ENCODE data around the gene KDM1A. TPM values are rescaled to one million over a fixed set of nuclear protein-coding genes. Genes with fewer than 3 reads are reported as not detected.

The KDM1A gene
- total and polyA plus RNA-seq, 8 donors, result 17.1 to 78.9 (median 29.2) TPM

DNA sequence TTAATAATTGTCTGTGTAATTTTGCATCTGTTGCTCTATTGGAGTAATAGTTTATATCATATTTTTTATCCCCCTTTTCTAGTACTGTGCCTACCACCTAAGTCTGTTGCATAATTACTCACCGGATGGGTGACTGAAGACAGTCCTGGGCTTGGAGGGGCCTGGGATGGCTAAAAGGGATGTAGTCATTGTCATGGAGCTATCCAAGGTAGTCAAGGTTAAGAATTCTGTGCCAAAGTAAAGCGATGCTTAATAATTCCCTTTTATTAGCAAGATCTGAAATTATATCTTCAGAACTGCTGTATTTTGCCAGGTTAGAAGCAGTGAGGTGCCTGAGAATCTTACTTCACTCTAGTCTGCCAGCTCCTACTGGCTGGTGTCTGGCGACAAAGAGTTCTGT, 61.6 kb downstream of the KDM1A start:
- Histone ChIP-seq H3K36me3 (peaks cover 58 to 98% (median 96%) of the 10 kb centered on the region in 4 donors), H3K4me3 (no peak overlapping the region), H3K9me3 (no peaks in the 10 kb centered on the region), H3K27ac (no peak overlapping the region), H3K4me1 (peaks cover 0 to 9% (median 4%) of the 10 kb centered on the region in 4 donors), H3K27me3 (no peaks in the 10 kb centered on the region)
- TF ChIP-seq POLR2A (IDR thresholded peaks at IDR 0.05), result no peak
- no peak for TF ChIP-seq EP300 (IDR thresholded peaks at IDR 0.05)
- TF ChIP-seq POLR2AphosphoS5 (IDR thresholded peaks at IDR 0.05), result no peak
- TF ChIP-seq, protein P1, sequence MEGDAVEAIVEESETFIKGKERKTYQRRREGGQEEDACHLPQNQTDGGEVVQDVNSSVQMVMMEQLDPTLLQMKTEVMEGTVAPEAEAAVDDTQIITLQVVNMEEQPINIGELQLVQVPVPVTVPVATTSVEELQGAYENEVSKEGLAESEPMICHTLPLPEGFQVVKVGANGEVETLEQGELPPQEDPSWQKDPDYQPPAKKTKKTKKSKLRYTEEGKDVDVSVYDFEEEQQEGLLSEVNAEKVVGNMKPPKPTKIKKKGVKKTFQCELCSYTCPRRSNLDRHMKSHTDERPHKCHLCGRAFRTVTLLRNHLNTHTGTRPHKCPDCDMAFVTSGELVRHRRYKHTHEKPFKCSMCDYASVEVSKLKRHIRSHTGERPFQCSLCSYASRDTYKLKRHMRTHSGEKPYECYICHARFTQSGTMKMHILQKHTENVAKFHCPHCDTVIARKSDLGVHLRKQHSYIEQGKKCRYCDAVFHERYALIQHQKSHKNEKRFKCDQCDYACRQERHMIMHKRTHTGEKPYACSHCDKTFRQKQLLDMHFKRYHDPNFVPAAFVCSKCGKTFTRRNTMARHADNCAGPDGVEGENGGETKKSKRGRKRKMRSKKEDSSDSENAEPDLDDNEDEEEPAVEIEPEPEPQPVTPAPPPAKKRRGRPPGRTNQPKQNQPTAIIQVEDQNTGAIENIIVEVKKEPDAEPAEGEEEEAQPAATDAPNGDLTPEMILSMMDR (IDR thresholded peaks at IDR 0.05), result no peak
- 87 to 98% (median 96%) methylated on average over 3 of the region's 3 CpGs for WGBS, 5 donors
- intact Hi-C loops (cut with DNase I; ENCODE audit: low total_unique reads), result no loop called here
- no peak for DNase-seq

DNA sequence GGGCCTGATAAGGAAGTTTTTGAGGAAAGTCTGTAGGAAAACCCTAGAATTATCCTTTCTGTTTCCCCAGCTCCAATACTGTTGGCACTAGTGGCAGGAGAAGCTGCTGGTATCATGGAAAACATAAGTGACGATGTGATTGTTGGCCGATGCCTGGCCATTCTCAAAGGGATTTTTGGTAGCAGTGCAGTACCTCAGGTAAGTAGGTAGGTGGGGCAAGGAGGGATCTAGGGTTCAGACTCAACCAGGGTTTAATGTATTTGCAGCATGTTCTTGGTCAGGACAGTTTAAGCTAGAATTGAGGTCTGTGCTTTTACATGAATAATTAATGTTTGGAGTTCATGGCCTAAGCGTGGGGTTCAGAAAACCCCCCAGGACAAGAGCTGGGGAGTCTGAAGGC, 62.1 kb downstream of the KDM1A start:
- H3K27me3 ChIP-seq, result no peaks in the 10 kb centered on the region
- DNase-seq, result no peak
- peaks cover 0 to 9% (median 4%) of the 10 kb centered on the region in 4 donors for H3K4me1 ChIP-seq
- no peak overlapping the region for H3K27ac ChIP-seq
- TF ChIP-seq EP300 (IDR thresholded peaks at IDR 0.05) (no peak), POLR2A (IDR thresholded peaks at IDR 0.05) (no peak), POLR2AphosphoS5 (IDR thresholded peaks at IDR 0.05) (no peak)
- TF ChIP-seq, protein P1 (IDR thresholded peaks at IDR 0.05), result peak in 1 of 7 experiments; percentile 6
- peaks cover 58 to 100% (median 99%) of the 10 kb centered on the region in 4 donors for H3K36me3 ChIP-seq
- H3K4me3 ChIP-seq, result no peak overlapping the region
- intact Hi-C loops (cut with DNase I; ENCODE audit: low total_unique reads), result no loop called here
- WGBS, 5 donors, result 83 to 89% (median 86%) methylated on average over 3 of the region's 3 CpGs
- H3K9me3 ChIP-seq, result no peaks in the 10 kb centered on the region

DNA sequence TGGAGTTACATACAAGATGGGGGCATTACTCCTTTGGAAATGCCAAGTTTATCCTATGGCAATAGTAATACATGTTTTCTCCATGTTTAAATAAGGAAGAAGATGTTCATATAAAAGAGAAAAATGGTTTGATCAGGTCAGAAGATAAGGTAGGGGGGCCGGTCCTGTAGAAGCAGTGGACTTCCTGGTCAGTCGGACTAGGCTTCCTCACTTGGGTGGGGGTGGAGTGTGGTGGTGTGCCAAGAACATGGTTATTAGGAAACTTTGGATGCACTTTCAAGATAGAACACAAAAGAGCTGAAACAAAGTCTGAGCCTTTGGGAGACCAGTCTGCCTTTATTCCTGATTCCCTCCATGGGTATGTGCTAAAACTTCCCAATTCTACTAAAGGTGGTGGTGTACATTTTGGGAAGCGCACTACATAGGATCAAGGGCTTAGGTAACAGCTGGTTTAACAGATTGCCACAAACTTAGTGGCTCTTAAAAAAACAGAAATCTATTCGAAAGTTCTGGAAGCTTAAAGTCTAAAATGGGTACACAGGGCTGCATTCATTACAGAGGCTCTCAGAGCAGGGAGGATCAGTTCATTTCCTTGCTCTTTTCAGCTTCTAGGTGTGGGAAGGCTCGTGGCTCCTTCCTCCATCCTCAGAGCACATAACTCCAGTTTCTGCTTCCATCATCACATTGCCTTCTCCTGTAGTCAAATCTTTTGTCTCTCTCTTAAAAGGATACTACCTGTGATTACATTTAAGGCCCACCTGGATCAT, 64.6 kb downstream of the KDM1A start:
- intact Hi-C loops (cut with DNase I; ENCODE audit: low total_unique reads), result no loop called here
- Histone ChIP-seq H3K36me3 (peaks cover 57 to 100% (median 100%) of the 10 kb centered on the region in 4 donors), H3K27ac (no peak overlapping the region), H3K27me3 (no peaks in the 10 kb centered on the region), H3K4me1 (peaks cover 0 to 9% (median 4%) of the 10 kb centered on the region in 4 donors), H3K9me3 (no peaks in the 10 kb centered on the region), H3K4me3 (no peak overlapping the region)
- 58 to 72% (median 66%) methylated on average over 5 of the region's 5 CpGs for WGBS, 5 donors
- DNase-seq, result no peak
- TF ChIP-seq POLR2A (IDR thresholded peaks at IDR 0.05) (no peak), EP300 (IDR thresholded peaks at IDR 0.05) (no peak), POLR2AphosphoS5 (IDR thresholded peaks at IDR 0.05) (no peak)
- TF ChIP-seq, protein P1 (IDR thresholded peaks at IDR 0.05), result no peak

DNA sequence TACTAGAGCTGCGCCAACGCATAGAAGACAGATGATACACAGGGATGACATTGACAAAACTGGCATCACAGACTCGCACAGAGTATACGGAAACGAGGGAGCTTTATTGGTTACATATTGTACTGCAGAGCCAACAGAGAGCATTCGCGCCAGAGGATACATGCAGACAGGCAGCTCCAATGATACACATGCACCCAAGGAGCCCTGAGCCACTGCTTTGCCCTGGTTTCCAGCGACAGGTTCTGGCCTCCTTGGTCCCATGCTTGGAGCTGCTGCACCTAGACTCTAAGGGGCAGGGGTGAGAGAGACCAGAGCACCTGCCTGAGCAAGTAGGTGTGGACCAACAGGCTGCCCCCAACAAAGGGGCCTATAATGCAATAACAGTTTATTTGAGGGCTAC, 65.6 kb downstream of the KDM1A start:
- no peak for TF ChIP-seq POLR2A (IDR thresholded peaks at IDR 0.05)
- no peak for TF ChIP-seq POLR2AphosphoS5 (IDR thresholded peaks at IDR 0.05)
- TF ChIP-seq, protein P1 (IDR thresholded peaks at IDR 0.05), result no peak
- TF ChIP-seq EP300 (IDR thresholded peaks at IDR 0.05), result no peak
- no peak overlapping the region for H3K27ac ChIP-seq
- DNase-seq, result no peak
- no peaks in the 10 kb centered on the region for H3K27me3 ChIP-seq
- peaks cover 48 to 100% (median 98%) of the 10 kb centered on the region in 4 donors for H3K36me3 ChIP-seq
- H3K4me3 ChIP-seq, result no peak overlapping the region
- intact Hi-C loops (cut with DNase I; ENCODE audit: low total_unique reads), result no loop called here
- no peaks in the 10 kb centered on the region for H3K9me3 ChIP-seq
- WGBS, 5 donors, result 88 to 94% (median 91%) methylated on average over 8 of the region's 8 CpGs
- H3K4me1 ChIP-seq, result peaks cover 0 to 9% (median 4%) of the 10 kb centered on the region in 4 donors
